Posterior cingulate gyrus (tissue), 11 donors: Measurements from ENCODE around the gene ATP13A2.

Experiments
- DNase-seq, 10 donors: peaks; one replicate each; pipeline versions ENCODE4 v3.0.0 to v3.0.0-alpha.2; 2020 to 2021; ENCODE audit warnings: mixed read lengths in 3 of 10
- intact Hi-C: fragments of 100-400 bp; cut with DNase I; formaldehyde crosslinking; loops from one replicate; pipeline ENCODE4 v1.15.1; 2023

Gene ATP13A2

GRCh38 chr1:17011439-17012307, at the start of gene ATP13A2:
Gene ATP13A2, minus strand, starts transcription at chr1:17011928. Its CDS starts 190 bp downstream, at chr1:17011738.
- intact Hi-C loops = loop anchor here (10.0 kb wide), 1 partner anchor 47 kb away; no protein-coding TSS in a partner anchor
- peak; percentile 62 to 98 (median 86) for DNase-seq

DNA sequence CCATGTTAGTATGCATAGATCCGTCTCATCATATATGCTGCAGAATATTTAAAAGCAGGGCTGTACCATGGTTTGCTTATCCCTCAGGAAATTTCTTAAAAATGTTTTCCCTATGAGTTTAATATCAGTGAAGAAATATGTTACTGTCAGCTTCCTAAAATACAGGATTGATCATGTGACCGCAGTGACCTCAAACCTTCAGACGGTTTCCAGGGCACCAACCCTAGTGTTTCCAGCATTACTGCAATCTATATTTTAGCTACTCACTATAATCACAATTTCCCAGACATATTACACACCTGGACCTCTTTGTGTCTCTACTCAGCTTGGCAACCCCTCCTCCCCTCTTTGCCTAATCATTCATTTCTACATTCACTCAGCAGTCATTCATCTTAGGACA, 49.8 kb upstream of the ATP13A2 start:
- intact Hi-C loops = loop anchor here (10.0 kb wide), 2 partner anchors 273 to 343 kb away; no protein-coding TSS in a partner anchor
- no peak for DNase-seq

DNA sequence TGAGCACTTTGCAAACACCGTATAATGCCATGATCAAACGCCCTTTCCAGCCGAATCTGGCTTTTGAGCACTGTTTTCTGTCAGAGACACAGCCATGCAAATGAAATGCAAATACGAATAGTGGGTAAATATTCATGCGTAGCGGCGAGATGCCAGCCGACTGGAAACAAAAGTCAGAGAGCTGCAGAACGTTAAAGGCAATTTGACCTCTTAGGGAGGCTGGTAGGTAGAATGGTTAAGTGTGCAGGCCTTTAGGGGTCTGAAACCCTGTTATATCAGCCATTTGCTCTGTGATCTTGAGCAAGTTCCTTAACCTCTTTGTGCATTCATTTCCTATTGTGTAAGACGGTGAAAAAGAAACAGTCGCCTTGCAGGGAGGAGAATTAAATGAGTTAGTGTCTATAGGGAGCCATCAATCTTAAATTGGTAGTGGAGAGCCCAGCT, 48.6 kb upstream of the ATP13A2 start:
- no peak for DNase-seq
- intact Hi-C loops = loop anchor here (10.0 kb wide), 2 partner anchors 274 to 344 kb away; no protein-coding TSS in a partner anchor

DNA sequence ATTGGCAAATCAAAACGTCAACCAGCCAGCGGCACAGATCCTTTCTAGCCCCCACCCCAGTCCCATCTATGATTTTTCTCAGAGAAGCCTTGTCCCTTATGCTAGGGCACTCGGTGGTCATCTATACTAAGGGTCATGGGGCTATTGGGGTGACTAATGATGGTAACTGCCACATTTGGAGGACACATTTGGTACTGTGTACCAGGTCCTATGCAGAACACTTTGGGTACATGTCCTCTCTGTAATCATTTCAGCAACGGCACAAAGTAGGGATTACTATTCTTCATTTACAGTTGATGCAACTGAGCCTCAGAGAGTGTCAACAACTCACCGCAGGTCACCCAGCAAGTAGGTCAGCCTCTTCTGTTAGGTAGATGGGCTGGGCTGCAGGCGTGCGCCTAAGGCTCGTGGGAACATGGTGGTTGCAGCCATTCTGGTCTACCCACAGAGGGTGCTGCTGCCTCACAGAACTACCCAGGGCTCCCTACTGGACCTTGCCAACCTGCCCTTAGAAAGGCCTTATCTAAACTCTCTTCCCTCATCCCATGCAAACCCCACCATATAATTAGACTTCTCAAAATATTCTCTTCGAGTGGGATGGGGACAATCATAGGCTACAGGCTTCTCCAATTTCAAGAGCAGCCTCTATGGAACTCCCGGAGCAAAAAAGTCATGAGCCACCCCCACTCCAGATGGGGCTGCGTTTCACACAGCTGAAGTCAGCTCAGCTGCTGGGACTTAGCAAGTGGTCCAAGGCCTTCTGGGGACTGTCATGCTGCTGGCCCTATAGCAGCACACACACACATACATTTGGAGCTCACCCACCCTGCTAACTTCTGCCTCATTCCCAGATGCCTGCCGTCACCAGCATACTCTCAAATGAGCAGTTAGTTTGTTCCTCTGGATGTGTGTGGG, 47.9 kb upstream of the ATP13A2 start:
- intact Hi-C loops = loop anchor here (1.0 to 10.0 kb wide), 6 partner anchors 65 to 705 kb away; partner anchors contain the start of genes FBXO42 and RCC2
- DNase-seq = peak; percentile 48 to 97 (median 78)

DNA sequence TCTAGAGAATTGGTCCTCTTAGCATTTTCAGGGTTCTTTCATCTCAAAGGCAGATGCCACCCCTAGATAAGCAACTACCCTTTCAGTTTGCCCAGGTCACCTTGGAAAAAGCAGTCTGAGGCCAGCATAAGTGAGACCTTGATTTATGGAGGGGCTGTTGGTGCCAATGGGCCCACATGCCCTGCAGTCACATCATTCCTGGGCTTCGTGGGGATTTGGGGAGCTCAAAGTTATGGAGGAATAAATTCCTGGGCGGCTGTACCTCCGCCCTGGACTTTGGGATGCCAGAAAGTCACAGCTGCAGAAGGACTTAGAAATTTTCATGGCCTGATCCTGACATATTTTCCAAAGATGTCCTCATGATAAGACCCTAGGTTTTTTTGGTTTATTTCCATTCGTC, 44.8 kb upstream of the ATP13A2 start:
- intact Hi-C loops = loop anchor here (5.0 to 10.0 kb wide), 2 partner anchors 381 to 702 kb away; partner anchors contain the start of genes FBXO42 and RCC2
- DNase-seq = no peak

GRCh38 chr1:17055801-17056200, 44.1 kb upstream of the ATP13A2 start:
- intact Hi-C loops = loop anchor here (5.0 to 10.0 kb wide), 2 partner anchors 382 to 701 kb away; partner anchors contain the start of genes FBXO42 and RCC2
- DNase-seq = no peak

- peak; percentile 98 to 100 (median 99) for DNase-seq
- intact Hi-C loops = loop anchor here (10.0 kb wide), 1 partner anchor 699 kb away; the partner anchor contains the start of gene FBXO42
Observed at GRCh38 chr1:17053685-17054410, 42.1 kb upstream of the ATP13A2 start, which contains the start of gene SDHB. Gene SDHB, minus strand, starts transcription at chr1:17054032. Its CDS starts 13 bp downstream, at chr1:17054019.

DNA sequence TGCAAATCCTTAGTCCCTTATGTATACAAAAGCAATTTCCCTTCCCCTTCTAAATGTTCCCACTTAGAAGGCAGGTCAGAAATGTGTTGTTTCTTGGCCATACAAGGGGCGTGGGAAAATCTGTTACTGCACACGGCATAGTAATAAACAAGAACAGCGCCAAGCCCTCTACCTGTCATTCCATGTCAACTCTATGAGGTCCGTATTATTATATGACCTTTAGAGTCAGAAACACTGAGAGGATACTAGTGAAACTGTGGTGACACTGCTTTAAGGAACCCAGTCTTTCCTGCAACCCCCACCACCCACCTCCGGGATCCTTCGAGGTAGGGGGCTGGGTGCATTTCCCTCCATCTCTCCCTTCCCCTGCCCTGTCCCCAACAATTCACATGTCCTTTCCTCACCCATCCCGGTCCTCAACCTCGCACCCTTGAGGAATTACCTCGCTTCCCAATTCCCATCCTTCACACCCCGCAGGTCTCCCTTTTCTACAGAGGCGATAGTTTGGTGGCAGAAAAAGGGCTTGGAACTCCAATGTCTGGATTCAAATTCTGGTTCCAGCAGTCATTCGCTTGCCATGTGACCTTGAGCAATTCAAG, 41.5 kb upstream of the ATP13A2 start:
- intact Hi-C loops = loop anchor here (10.0 kb wide), 1 partner anchor 698 kb away; the partner anchor contains the start of gene FBXO42
- no peak for DNase-seq

- DNase-seq = no peak
- intact Hi-C loops = loop anchor here (10.0 kb wide), 1 partner anchor 698 kb away; the partner anchor contains the start of gene FBXO42
Observed at GRCh38 chr1:17052641-17053040, 40.9 kb upstream of the ATP13A2 start.

DNA sequence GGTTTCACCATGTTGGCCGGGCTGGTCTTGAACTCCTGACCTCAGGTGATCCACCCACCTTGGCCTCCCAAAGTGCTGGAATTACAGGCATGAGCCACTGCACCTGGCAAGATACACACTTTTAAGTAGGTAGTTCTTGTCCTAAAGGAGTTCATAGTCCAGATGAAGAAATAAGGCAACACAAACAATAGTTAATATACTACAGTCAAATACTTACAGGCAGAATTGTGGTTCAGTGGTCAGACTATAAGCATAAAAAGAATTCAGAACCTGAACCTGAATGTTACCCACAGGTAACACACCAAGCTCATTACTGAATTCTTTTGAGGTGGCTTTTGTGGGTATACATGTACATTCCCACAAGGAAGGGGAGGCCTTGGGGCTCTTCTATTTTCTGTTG, 40.3 kb upstream of the ATP13A2 start:
- intact Hi-C loops = loop anchor here (10.0 kb wide), 1 partner anchor 697 kb away; the partner anchor contains the start of gene FBXO42
- no peak for DNase-seq

DNA sequence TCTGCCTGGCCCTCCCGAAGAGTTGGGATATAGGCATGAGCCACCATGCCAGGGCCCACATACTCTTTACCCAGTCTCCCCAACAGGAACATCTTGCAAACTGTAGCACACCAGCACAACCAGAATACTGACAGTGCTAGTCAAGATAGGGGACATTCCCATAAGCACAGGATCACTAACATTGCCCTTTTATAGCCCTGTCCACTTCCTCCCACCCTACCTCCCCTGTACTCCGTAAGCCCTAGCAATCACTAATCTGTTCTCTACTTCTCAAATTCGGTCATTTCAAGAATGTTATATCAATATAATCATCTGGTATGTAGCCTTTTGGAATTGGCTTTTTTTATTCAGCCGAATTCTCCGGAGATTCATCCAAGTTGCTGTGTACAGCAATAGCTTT, 36.2 kb upstream of the ATP13A2 start:
- DNase-seq = no peak
- intact Hi-C loops = loop anchor here (2.0 kb wide), 1 partner anchor 97 kb away; no protein-coding TSS in a partner anchor

DNA sequence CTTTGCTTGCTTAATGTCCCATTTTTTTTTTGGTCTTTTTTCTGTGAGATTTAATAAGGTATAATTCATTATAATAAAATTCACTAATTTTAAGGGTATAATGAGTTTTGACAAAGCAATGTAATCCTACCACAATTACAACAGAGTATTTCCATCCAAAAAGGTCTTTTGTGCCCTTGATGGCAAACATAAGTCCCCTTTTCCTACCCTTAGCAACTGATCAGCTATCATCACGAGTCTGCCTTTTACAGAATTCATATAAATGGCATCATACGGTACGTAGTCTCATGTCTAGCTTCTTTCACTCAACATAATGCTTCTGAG, 34.6 kb upstream of the ATP13A2 start:
- DNase-seq = no peak
- intact Hi-C loops = loop anchor here (2.0 kb wide), 1 partner anchor 95 kb away; no protein-coding TSS in a partner anchor

GRCh38 chr1:17045634-17046333, 34.1 kb upstream of the ATP13A2 start:
- DNase-seq = no peak
- intact Hi-C loops = loop anchor here (2.0 kb wide), 1 partner anchor 95 kb away; no protein-coding TSS in a partner anchor

DNA sequence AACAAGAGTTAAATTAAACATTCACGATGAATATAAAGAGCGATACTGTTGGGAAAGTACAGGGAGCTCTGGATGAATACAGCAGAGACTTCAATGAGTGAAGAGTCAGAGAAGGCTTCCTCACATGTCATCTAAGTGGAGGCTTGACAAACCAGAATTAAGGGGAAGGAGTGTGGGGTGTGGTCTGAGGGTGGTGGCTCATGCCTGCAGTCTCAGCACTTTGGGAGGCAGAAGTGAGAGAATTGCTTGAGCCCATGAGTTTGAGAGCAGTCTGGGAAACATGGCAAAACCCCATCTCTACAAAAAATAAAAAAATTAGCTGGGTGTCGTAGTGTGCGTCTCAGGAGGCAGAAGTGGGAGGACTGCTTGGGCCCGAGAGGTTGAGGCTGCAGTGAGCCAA, 33.4 kb upstream of the ATP13A2 start:
- DNase-seq = no peak
- intact Hi-C loops = no loop called here

DNA sequence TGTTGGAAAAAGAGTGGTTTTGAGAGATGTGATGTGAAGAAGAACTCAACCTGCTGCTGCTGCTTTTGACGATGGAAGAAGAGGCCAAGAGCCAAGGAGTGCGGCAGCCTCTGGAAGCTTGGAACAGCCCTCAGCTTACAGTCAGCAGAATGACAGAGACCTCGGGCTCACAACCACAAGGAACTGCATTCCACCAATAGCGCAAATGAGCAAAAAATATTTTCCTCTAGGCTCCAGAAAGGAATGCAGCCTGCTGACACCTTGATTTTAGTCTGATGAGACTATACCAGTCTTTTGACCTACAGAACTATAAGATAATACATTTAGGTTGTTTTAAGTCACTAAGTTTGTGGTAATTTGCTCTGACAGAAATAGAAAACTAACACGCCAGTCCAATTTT, 31.9 kb upstream of the ATP13A2 start:
- intact Hi-C loops = no loop called here
- DNase-seq = no peak

GRCh38 chr1:17040135-17040534, 28.4 kb upstream of the ATP13A2 start:
- DNase-seq = no peak
- intact Hi-C loops = no loop called here

- intact Hi-C loops = no loop called here
- DNase-seq = no peak
Observed at GRCh38 chr1:17039522-17039921, 27.8 kb upstream of the ATP13A2 start.

DNA sequence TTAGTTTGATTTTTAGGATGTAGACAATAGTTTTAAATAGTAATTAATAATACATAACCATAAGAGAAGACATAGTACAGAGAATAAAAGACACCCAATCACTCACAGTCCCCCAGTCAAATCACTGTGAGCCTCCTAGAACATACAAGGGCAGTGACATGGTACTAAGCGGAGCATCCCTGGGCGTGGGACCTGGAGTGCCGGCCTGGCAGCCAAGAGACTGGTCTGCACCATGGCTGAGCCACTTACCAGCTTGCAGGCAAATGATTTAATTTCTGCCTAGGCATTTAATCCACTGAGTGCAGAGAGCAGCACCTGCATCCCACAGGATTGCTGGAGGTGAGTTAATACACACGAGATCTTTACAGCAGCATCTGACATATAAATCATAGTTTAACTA, 21.8 kb upstream of the ATP13A2 start:
- intact Hi-C loops = no loop called here
- DNase-seq = no peak
